ENCODE data around the gene DDX47. TPM values are rescaled to one million over a fixed set of nuclear protein-coding genes. Genes with fewer than 3 reads are reported as not detected.

DDX47 gene
- total and polyA plus RNA-seq, 2 of the 4 experiments (the other 2 are of a cell fraction) = 77.8 to 89.5 TPM

DNA sequence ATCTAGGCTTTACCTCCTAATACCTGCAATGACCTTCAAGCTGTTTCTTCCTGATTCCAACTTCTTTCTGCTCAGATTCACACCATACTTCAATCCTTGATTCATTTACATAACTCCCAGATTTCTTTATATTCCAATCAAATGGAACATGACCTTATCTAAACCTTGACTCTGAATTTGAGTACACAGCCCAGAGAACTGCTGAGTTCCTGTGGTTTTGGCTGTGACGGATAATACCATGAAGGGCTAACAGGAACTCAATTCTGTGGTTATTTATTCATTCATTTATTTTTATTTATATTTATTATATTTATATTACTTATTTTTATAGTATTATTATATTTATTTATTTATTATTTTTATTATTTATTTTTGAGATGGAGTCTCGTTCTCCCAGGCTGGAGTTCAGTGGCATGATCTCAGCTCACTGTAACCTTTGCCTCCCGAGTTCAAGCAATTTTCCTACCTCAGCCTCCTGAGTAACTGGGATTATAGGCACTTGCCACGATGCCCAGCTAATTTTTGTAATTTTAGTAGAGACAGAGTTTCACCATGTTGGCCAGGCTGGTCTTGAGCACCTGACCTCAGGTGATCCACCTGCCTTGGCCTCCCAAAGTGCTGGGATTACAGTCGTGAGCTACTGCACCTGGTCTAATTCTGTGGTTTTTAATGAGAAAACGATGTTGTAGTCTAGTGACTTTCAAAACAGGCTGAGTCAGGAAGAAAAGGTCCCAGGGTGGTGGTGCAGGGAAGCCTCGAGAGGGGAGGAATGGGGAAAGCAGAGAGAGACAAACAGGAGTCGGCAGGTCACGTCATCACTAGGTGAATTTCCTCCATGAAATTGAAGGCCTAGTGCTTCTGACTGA, 16.0 kb upstream of the DDX47 start:
- no peak overlapping the region for H3K14ac ChIP-seq (replicated peaks; ENCODE audit: low read depth, low read length)
- H4K8ac ChIP-seq (ENCODE audit: low read depth in 2 of 2, low read length in 2 of 2) = no peak overlapping the region
- H4K91ac ChIP-seq (ENCODE audit: insufficient read depth, low read depth, low read length) = no peak overlapping the region
- H3K9ac ChIP-seq (ENCODE audit: low read depth, low read length) = no peak overlapping the region
- no peaks in the 10 kb centered on the region for H3K9me3 ChIP-seq (ENCODE audit: control insufficient read depth, insufficient read depth, low read length)
- H2BK20ac ChIP-seq (ENCODE audit: low read depth, low read length) = no peak overlapping the region
- H3K36me3 ChIP-seq (ENCODE audit: control insufficient read depth, insufficient read depth, low read length) = no peaks in the 10 kb centered on the region
- no peak overlapping the region; the same call in 2 of the 3 replicates for H2BK15ac ChIP-seq (ENCODE audit: low read depth, low read length)
- DNase-seq = no peak
- no peak overlapping the region for H3K56ac ChIP-seq (ENCODE audit: extremely low read depth, insufficient read depth, low read length)
- intact Hi-C loops (cut with micrococcal nuclease) = no loop called here
- dilution Hi-C loops (cut with HindIII; ENCODE audit: low sequenced_read_pairs, unreplicated experiment) = no loop called here
- H3K4me2 ChIP-seq (ENCODE audit: low read depth, low read length) = no peak overlapping the region
- peak overlapping the region; percentile 1; the same call in 1 of the 2 replicates for H2AK5ac ChIP-seq (ENCODE audit: low read depth, low read length)
- no peak for ATAC-seq (ENCODE audit: low read depth)
- H3K4me3 ChIP-seq (ENCODE audit: insufficient read depth, low read depth, low read length) = no peak overlapping the region
- H4K20me1 ChIP-seq (ENCODE audit: insufficient read depth, low read length) = no peaks in the 10 kb centered on the region
- no peak overlapping the region for H3K27ac ChIP-seq (ENCODE audit: insufficient read depth, low read length)
- H2BK120ac ChIP-seq (ENCODE audit: low read depth, low read length) = no peak overlapping the region; the same call in 1 of the 2 replicates
- no peak overlapping the region for H4K5ac ChIP-seq (ENCODE audit: low read depth, low read length)
- H3K4me1 ChIP-seq (ENCODE audit: control insufficient read depth, insufficient read depth, low read length) = peaks cover 9% of the 10 kb centered on the region
- in situ Hi-C loops (cut with MboI; ENCODE audit: low sequenced_read_pairs) = loop anchor here (10.0 kb wide), 2 partner anchors 188 to 438 kb away; no protein-coding TSS in a partner anchor
- no peak overlapping the region for H3K23ac ChIP-seq (ENCODE audit: low read depth, low read length)
- no peak overlapping the region for H3K18ac ChIP-seq (ENCODE audit: low read depth, low read length)
- H3K27me3 ChIP-seq (ENCODE audit: control insufficient read depth, insufficient read depth, low read length) = no peaks in the 10 kb centered on the region
- POLR2A ChIA-PET (ENCODE audit: unreplicated experiment) = no interaction called here
- CTCF ChIA-PET = no interaction called here
- no peak overlapping the region for H2BK5ac ChIP-seq (ENCODE audit: low read depth, low read length, poor library complexity, severe bottlenecking)
- H3K4ac ChIP-seq (ENCODE audit: low read depth, low read length) = 0 out of 2 replicates have a peak overlapping the region, but pooled peaks have one; percentile 31
- H3K79me1 ChIP-seq (ENCODE audit: low read depth in 1 of 2, low read length in 2 of 2) = no peaks in the 10 kb centered on the region
- WGBS, 2 experiments (ENCODE audit: extremely low coverage in 2 of 2, insufficient read length in 1 of 2) = 92% methylated on average over 2 of the region's 9 CpGs; no CpG with 5 or more reads in 1 of the 2 experiments
- BruUV-seq (replicated peaks) = no TSS peak
- TF ChIP-seq MAFK (IDR thresholded peaks at IDR 0.05; ENCODE audit: low read depth, low read length) = no peak
- TF ChIP-seq BHLHE40 (IDR thresholded peaks at IDR 0.05; ENCODE audit: low read depth, low read length) = no peak
- TF ChIP-seq, protein P1, sequence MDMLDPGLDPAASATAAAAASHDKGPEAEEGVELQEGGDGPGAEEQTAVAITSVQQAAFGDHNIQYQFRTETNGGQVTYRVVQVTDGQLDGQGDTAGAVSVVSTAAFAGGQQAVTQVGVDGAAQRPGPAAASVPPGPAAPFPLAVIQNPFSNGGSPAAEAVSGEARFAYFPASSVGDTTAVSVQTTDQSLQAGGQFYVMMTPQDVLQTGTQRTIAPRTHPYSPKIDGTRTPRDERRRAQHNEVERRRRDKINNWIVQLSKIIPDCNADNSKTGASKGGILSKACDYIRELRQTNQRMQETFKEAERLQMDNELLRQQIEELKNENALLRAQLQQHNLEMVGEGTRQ (IDR thresholded peaks at IDR 0.05; ENCODE audit: low read depth, low read length) = no peak
- TF ChIP-seq, protein P2, sequence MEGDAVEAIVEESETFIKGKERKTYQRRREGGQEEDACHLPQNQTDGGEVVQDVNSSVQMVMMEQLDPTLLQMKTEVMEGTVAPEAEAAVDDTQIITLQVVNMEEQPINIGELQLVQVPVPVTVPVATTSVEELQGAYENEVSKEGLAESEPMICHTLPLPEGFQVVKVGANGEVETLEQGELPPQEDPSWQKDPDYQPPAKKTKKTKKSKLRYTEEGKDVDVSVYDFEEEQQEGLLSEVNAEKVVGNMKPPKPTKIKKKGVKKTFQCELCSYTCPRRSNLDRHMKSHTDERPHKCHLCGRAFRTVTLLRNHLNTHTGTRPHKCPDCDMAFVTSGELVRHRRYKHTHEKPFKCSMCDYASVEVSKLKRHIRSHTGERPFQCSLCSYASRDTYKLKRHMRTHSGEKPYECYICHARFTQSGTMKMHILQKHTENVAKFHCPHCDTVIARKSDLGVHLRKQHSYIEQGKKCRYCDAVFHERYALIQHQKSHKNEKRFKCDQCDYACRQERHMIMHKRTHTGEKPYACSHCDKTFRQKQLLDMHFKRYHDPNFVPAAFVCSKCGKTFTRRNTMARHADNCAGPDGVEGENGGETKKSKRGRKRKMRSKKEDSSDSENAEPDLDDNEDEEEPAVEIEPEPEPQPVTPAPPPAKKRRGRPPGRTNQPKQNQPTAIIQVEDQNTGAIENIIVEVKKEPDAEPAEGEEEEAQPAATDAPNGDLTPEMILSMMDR (conservative IDR thresholded peaks at IDR 0.05; ENCODE audit: low read depth, low read length) = no peak
- TF ChIP-seq RAD21 (IDR thresholded peaks at IDR 0.05; ENCODE audit: low read length) = no peak
- no peak for TF ChIP-seq CHD1 (IDR thresholded peaks at IDR 0.05; ENCODE audit: low read depth, low read length)
- no peak for TF ChIP-seq MAZ (IDR thresholded peaks at IDR 0.05; ENCODE audit: borderline replicate concordance, low read depth, low read length)
- no peak for TF ChIP-seq NFE2L2 (IDR thresholded peaks at IDR 0.05; ENCODE audit: low read depth, low read length)
- TF ChIP-seq SMC3 (IDR thresholded peaks at IDR 0.05; ENCODE audit: low read depth, low read length) = no peak
- no peak for TF ChIP-seq RCOR1 (IDR thresholded peaks at IDR 0.05; ENCODE audit: insufficient replicate concordance, low read length)
- TF ChIP-seq FOS (IDR thresholded peaks at IDR 0.05; ENCODE audit: low read depth, low read length) = no peak
- no peak for TF ChIP-seq RFX5 (IDR thresholded peaks at IDR 0.05; ENCODE audit: low read depth, low read length)
- TF ChIP-seq, protein P3, sequence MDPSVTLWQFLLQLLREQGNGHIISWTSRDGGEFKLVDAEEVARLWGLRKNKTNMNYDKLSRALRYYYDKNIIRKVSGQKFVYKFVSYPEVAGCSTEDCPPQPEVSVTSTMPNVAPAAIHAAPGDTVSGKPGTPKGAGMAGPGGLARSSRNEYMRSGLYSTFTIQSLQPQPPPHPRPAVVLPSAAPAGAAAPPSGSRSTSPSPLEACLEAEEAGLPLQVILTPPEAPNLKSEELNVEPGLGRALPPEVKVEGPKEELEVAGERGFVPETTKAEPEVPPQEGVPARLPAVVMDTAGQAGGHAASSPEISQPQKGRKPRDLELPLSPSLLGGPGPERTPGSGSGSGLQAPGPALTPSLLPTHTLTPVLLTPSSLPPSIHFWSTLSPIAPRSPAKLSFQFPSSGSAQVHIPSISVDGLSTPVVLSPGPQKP (IDR thresholded peaks at IDR 0.05; ENCODE audit: borderline replicate concordance, low read depth, low read length) = no peak
- no peak for TF ChIP-seq POLR2A (IDR thresholded peaks at IDR 0.05; ENCODE audit: low read depth, low read length)
- no peaks in the 10 kb centered on the region for H3K9me1 ChIP-seq (ENCODE audit: insufficient read depth, low read length)
- H2AK9ac ChIP-seq (replicated peaks; ENCODE audit: low read depth, low read length, poor library complexity) = no peak overlapping the region
- no peak overlapping the region for H2AFZ ChIP-seq (replicated peaks; ENCODE audit: low read length, poor library complexity)
